Vagina (tissue), 2 donors: ENCODE data around the gene ASMT.

ENCODE experiments used
- POLR2AphosphoS5 ChIP-seq, 2 donors: sonication (generic); formaldehyde crosslinking; IDR thresholded peaks; one replicate each; pipeline ENCODE4 v1.9.0; 2017; ENCODE audit warnings: antibody characterized with exemption in 2 of 2, mild to moderate bottlenecking in 2 of 2, low read depth in 1 of 2; ENCODE audit not compliant: insufficient read depth in 1 of 2
- TF ChIP-seq, protein P1 (sequence below), 3 experiments: fragments of 450-650 bp in 2 of 3; fragments of 200-600 bp in 1 of 3; sonication (generic) in 1 of 3; IDR thresholded peaks; one replicate each; pipeline ENCODE4 v1.5.1; 2017 to 2019; ENCODE audit warnings: antibody characterized with exemption in 3 of 3, mild to moderate bottlenecking in 2 of 3, moderate library complexity in 2 of 3

DNA sequence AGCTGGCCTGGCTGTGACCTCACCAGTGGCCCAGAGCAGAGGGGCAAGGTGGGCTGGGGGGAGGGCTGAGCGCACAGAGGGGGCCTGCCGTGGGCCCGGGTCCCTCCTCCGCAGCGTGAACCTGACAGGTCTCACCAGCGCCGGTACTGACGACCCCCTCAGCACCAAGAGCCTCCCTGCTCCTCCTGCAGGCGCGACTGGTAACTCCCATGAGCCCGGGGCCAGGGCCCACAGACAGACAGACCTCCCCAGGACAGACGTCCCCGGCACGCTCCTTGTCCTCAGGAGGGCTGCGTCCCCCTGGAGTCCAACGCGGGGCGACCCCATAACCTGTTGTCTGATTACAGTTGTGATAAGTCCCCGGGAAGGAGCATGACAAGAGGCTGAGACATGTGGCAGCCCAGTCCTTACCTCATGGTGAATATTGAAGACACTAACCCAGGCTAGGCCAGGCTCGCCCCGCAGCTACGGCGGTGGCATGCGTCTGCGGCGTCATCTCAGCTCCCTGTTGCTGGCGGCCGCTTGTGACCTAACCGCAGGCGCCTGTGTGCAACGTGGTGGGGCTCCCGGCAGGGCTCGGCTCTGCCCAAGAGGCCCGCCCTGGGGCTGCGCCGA is 15.0 kb upstream of the ASMT start:
- TF ChIP-seq POLR2AphosphoS5 (IDR thresholded peaks at IDR 0.05; ENCODE audit: insufficient read depth in 1 of 2, low read depth in 1 of 2): no peak
- TF ChIP-seq, protein P1, sequence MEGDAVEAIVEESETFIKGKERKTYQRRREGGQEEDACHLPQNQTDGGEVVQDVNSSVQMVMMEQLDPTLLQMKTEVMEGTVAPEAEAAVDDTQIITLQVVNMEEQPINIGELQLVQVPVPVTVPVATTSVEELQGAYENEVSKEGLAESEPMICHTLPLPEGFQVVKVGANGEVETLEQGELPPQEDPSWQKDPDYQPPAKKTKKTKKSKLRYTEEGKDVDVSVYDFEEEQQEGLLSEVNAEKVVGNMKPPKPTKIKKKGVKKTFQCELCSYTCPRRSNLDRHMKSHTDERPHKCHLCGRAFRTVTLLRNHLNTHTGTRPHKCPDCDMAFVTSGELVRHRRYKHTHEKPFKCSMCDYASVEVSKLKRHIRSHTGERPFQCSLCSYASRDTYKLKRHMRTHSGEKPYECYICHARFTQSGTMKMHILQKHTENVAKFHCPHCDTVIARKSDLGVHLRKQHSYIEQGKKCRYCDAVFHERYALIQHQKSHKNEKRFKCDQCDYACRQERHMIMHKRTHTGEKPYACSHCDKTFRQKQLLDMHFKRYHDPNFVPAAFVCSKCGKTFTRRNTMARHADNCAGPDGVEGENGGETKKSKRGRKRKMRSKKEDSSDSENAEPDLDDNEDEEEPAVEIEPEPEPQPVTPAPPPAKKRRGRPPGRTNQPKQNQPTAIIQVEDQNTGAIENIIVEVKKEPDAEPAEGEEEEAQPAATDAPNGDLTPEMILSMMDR (IDR thresholded peaks at IDR 0.05): no peak
